Right renal pelvis (tissue), 4 donors: ENCODE measurements around the gene RHCG. TPM values are rescaled to one million over a fixed set of nuclear protein-coding genes. Genes with fewer than 3 reads are reported as not detected.
A peak's percentile ranks its signal among the peaks of the same experiment; 100 is the strongest.

Source experiments
- DNase-seq, 4 donors: peaks; one replicate each; pipeline ENCODE4 v3.0.0-alpha.2; 2013; ENCODE audit warnings: low read depth in 4 of 4, low spot score in 3 of 4, missing footprints in 1 of 4
- polyA plus RNA-seq, 4 donors: library from polyadenylated mRNA; unstranded; fragments of 120-200 nt; gene quantifications; one replicate each; pipeline ENCODE4 v1.2.1, GENCODE V29; 2013; ENCODE audit not compliant: insufficient read length in 4 of 4

RHCG gene
- polyA plus RNA-seq, 4 donors: 2.2 to 3.3 (median 3.1) TPM

DNA sequence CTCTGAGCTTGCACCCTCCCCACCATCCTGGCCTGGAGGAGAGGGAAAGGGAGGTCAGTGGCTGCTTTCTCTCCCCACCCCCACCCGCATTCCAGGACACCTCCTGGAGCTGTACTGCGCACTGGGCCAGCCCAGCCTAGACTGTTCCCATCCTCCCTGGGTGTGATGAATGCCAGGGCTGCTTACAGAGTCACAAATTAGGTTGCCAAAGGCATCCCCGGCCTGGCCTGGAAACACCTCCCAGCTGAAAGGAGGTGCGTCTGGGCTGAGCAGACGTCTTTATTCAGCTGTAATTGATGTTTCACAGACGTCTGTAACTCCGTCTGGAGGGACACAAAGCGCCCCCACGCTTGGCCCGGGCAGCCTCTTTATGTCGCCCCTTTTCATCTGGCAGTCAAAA is 47.6 kb downstream of the RHCG start:
- DNase-seq: no peak

DNA sequence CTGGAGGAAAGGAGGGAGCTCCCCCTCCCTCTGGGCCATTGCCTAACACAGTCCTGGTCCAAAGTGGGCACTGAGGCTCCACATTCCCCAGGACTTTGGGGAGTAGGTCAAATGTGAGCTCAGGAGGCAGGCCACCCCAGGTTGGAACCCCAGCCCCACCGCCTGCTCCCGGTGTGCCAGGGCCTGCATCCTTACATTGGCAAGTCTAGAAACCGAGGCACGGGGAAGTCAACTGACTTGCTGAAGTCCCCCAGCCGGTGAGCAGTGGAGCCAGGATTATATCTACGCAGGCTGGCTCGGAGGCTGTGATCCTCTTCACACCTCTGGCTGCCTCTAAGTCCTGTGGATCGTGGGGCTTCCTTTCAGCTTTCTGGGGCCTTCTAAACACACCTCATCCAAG is 48.7 kb downstream of the RHCG start:
- DNase-seq: no peak

GRCh38 chr15:89446255-89446891 is 50.0 kb downstream of the RHCG start:
- no peak for DNase-seq

- no peak for DNase-seq
Observed at GRCh38 chr15:89445518-89445917, 50.9 kb downstream of the RHCG start.

DNA sequence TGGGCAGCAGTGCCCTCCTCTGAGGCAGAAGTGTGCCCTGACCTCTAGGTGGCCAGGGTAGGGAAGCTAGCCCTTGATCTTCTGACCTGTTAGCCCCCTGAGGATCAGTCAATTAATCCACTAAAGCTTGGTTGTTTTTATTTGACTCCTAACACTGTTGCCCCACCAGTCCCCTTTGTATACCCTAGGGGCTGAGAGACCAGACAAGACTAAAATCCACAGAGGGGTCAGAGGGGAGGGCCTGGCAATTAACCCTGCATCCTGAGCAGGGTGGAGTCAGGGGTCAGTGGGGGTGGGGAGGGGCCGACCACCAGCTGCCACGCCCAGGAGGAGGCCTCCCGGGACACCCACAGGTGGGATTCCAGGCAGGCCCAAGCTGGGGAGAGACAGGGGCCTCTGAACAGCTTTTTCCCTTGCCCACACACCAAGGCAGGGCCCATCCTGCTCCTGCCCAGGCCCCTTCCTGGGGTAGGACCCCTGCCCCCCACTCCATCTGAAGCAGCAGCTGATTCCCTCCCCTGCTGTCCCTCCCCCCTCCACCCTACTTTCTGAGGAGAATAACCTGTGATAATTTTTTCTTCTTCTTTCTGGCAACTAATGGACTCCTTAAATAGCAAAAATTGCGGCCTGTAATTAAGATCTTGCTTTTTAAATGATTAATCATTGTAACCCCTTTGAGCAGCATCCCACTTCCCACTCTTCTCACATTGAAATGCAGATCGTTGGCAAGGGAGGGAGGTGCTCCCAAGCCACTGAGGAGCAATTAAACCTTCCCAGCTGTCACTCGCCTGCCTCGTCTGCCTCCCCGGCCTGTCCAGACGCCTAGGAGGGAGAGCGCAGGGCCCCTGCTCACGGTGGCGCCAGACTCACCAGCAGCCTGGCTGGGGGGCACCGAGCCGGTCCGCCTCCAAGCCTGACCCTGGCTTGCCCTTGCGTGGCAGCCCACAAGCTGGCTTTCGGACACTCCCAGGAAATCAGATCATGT is 51.9 kb downstream of the RHCG start:
- DNase-seq: no peak

GRCh38 chr15:89443581-89443980 is 52.8 kb downstream of the RHCG start:
- DNase-seq: no peak

- DNase-seq: peak in 1 of 4 donors; percentile 16
Observed at GRCh38 chr15:89442671-89443307, 53.6 kb downstream of the RHCG start.

DNA sequence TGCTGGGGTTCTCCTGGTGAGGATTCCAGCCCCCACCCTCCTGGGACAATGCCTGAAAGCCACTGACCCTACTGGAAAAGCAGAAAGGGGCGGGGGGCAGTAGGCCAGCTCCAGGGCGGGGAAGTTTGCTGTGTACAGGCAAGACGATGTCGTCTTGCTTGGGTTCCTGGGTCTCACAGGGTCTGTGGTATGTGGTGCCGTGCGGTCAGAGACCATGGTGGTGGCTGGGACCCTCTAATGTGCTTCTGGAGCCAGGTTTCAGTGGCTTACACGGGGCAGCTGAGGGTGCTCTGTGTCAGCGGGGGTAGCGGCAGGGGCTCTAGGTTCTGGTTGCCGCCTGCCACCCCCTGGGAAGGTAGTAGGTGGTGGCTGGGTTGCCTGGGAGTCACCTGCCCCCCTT is 54.2 kb downstream of the RHCG start:
- no peak for DNase-seq

- no peak for DNase-seq
Observed at GRCh38 chr15:89441295-89441812, 55.0 kb downstream of the RHCG start.

GRCh38 chr15:89439764-89440163 is 56.6 kb downstream of the RHCG start:
- no peak for DNase-seq

DNA sequence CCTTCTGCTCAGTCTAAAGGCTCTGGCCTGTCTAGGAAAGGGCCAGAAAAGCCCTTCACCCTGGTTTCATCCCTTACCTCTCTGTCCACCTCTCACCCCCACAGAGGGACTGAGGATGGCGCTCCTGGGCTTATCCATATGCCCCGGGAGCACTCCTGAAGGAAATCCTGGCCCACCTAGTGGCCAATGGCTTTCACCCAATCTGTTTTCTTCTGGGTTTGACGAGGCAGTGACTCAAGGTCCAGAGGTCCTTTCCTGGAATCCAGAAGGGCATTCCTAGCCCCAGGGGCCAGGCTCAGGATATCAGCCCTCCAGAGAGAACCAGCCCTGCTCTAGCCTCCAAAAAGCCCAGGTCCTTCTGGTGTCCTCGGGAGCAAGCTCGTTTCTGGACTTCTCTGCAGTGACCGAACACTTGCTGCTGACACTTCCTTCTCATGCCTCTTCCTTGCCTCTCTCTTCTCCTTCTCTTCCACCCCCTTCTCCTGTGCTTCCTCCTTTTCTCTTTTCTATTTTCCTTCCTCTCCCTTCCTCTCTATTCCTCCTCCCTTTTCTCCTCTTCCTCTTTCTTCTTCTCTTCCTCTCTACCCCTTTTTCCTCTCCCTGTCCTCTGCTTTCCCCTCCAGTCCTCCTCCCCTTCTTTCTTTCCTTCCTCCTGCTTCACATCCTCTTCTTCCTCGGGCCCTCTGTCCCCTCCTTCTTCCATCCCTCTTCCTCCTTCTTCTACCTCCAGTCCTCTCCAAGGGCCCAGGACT is 59.6 kb downstream of the RHCG start:
- DNase-seq: no peak

- DNase-seq: no peak
Observed at GRCh38 chr15:89435362-89435761, 61.0 kb downstream of the RHCG start.

DNA sequence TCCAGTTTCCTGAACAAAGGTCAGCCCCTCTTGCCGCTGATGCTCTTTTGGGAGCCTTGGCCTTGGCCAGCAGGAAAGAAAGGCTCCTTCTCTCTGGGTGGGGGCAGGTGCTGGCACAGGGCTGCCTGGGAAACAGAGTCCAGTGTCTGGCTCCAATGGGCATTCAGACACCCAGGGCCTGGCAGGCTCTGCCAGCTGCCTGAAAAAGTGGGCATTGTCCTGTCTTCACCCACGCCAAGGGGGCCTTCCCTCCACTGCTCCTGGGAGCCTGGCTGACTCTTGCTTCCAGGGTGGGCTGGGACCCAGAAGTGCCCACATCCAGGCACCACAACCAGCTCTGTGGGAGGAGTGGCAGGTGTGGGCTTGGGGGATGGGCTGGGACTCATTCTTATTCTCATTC is 62.7 kb downstream of the RHCG start:
- DNase-seq: no peak

DNA sequence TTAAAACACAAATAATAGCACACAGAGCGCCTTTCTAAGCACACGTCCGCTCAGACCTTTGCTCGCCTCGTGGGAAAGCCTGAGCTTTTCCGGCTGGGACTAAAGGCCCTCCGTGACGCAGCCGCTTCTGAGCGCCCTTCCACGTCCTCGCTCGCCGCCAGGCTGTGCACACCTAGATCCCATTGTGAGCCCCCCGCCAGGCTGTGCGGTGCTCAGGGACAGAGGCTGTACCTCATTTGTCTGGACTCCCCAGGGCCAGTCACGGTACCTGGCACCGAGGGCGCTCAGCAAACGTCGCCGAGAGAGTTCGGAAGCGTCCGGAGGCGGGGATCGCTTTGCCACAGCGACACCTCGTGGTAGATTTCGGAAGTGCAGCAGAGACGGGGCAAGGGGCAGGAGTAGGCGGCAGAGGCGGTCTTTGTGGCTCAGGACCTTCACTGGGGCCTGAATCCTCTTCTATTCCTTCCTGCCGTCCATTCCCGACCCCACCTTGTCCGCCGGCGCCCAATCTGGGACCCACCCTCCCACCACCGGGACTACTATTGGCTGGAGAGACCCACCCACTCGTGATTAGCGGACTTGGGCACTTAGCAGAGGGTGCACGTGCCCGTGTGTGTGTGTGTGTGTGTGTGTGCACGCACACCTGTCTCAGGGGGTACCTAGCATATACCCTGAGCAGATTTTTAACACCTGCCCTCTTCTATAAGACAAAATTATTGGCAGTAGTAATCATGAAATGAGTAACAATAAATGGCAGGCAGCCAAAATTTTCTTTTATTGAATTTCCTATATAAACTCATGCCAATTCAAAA is 65.6 kb downstream of the RHCG start:
- peak; percentile 55 to 79 (median 62) for DNase-seq

- DNase-seq: no peak
Observed at GRCh38 chr15:89429986-89430385, 66.4 kb downstream of the RHCG start.

DNA sequence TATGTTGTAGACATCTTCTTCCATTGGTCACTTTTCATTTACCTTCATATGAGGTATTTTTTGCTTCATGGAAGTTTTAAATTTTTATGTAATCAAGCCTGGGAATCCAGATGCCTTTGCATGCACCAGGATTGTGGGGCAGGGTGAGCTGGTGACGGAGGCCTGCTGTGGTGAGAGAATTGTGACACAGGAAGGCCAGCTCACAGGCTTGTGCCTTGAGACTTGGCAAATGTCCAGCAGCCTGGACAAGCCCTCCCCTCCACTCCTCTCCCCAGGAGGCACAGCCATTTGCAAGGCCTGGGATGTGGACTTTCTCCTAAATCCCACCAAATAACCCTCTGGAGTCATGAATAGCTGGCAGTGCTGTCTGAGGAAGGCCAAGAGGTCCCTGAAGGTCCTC is 67.4 kb downstream of the RHCG start:
- DNase-seq: no peak

- DNase-seq: no peak
Observed at GRCh38 chr15:89428246-89428645, 68.1 kb downstream of the RHCG start.

- no peak for DNase-seq
Observed at GRCh38 chr15:89426500-89426899, 69.9 kb downstream of the RHCG start.

- DNase-seq: no peak
Observed at GRCh38 chr15:89423981-89424380, 72.4 kb downstream of the RHCG start.
